ENCODE results near the gene UMAD1.

DNA sequence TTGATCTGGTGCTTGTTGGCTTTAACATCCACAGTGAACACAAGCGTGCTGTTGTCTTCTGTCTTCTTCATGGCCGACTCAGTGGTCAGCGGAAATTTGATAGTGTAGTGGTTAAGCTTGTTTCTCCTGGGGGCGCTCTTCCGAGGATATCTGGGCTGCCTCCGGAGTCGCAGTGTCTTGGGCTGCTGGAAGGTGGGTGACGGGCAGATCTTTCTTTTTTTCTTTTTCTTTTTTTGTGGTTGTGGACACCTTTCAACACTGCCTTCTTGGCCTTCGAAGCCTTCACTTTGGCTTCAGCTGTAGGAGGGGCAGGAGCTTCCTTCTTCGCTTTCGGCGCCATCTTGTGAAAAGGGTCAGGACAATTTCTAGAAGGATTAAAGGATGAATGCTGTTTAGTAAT is 101.7 kb downstream of the UMAD1 start:
- TF ChIP-seq, protein P1, sequence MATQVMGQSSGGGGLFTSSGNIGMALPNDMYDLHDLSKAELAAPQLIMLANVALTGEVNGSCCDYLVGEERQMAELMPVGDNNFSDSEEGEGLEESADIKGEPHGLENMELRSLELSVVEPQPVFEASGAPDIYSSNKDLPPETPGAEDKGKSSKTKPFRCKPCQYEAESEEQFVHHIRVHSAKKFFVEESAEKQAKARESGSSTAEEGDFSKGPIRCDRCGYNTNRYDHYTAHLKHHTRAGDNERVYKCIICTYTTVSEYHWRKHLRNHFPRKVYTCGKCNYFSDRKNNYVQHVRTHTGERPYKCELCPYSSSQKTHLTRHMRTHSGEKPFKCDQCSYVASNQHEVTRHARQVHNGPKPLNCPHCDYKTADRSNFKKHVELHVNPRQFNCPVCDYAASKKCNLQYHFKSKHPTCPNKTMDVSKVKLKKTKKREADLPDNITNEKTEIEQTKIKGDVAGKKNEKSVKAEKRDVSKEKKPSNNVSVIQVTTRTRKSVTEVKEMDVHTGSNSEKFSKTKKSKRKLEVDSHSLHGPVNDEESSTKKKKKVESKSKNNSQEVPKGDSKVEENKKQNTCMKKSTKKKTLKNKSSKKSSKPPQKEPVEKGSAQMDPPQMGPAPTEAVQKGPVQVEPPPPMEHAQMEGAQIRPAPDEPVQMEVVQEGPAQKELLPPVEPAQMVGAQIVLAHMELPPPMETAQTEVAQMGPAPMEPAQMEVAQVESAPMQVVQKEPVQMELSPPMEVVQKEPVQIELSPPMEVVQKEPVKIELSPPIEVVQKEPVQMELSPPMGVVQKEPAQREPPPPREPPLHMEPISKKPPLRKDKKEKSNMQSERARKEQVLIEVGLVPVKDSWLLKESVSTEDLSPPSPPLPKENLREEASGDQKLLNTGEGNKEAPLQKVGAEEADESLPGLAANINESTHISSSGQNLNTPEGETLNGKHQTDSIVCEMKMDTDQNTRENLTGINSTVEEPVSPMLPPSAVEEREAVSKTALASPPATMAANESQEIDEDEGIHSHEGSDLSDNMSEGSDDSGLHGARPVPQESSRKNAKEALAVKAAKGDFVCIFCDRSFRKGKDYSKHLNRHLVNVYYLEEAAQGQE (IDR thresholded peaks at IDR 0.05; ENCODE audit: insufficient read depth in 1 of 2, low read depth in 2 of 2, low read length in 2 of 2): no peak
- TF ChIP-seq POLR2AphosphoS5 (IDR thresholded peaks at IDR 0.05; ENCODE audit: low read depth, low read length): no peak
- TF ChIP-seq SIN3A (IDR thresholded peaks at IDR 0.05; ENCODE audit: borderline replicate concordance, insufficient read depth, low read length): no peak
- no peak for TF ChIP-seq TAF1 (IDR thresholded peaks at IDR 0.05; ENCODE audit: borderline replicate concordance, insufficient read depth, low read length)
- TF ChIP-seq FOXP2 (optimal IDR thresholded peaks at IDR 0.05; ENCODE audit: borderline replicate concordance, extremely low read depth, extremely low read length, insufficient read depth): no peak
